ENCODE measurements around the gene HYLS1. TPM values are rescaled to one million over a fixed set of nuclear protein-coding genes. Genes with fewer than 3 reads are reported as not detected.

The HYLS1 gene
- polyA plus RNA-seq, 3 donors from 2014 or later, result 6.2 to 11.5 (median 7.7) TPM

GRCh38 chr11:125944350-125945010 is 57.0 kb downstream of the HYLS1 start:
- H3K9me3 Mint-ChIP-seq, result no peaks in the 10 kb centered on the region
- peaks cover 1 to 12% (median 2%) of the 10 kb centered on the region in 3 donors for H3K27me3 Mint-ChIP-seq (ENCODE audit: low read depth in 3 of 3)
- H3K4me3 Mint-ChIP-seq, result no peak overlapping the region
- DNase-seq, result no peak
- H3K27ac Mint-ChIP-seq, result no peak overlapping the region
- H3K4me1 Mint-ChIP-seq, result no peaks in the 10 kb centered on the region
- H3K36me3 Mint-ChIP-seq, result no peaks in the 10 kb centered on the region

- Mint-ChIP-seq H3K27me3 (ENCODE audit: low read depth in 3 of 3) (peaks cover 1 to 12% (median 2%) of the 10 kb centered on the region in 3 donors), H3K4me1 (no peaks in the 10 kb centered on the region), H3K4me3 (no peak overlapping the region), H3K9me3 (no peaks in the 10 kb centered on the region), H3K36me3 (no peaks in the 10 kb centered on the region), H3K27ac (no peak overlapping the region)
- no peak for DNase-seq
Measured at GRCh38 chr11:125945011-125945796, 57.7 kb downstream of the HYLS1 start.

- Mint-ChIP-seq H3K4me1 (no peaks in the 10 kb centered on the region), H3K27me3 (ENCODE audit: low read depth in 3 of 3) (peaks cover 1 to 12% (median 2%) of the 10 kb centered on the region in 3 donors), H3K9me3 (no peaks in the 10 kb centered on the region), H3K4me3 (no peak within 1 kb of the TSS), H3K36me3 (no peaks in the 10 kb centered on the region), H3K27ac (no peak within 1 kb of the TSS)
- no peak for DNase-seq
Measured at GRCh38 chr11:125945797-125946520, 58.5 kb downstream of the HYLS1 start, which contains the start of gene VSIG10L2. VSIG10L2 (plus strand) TSS chr11:125946044; CDS start chr11:125946056, 12 bp downstream.

- no peaks in the 10 kb centered on the region for H3K9me3 Mint-ChIP-seq
- H3K36me3 Mint-ChIP-seq, result no peaks in the 10 kb centered on the region
- no peak for DNase-seq
- H3K4me3 Mint-ChIP-seq, result no peak overlapping the region
- H3K27me3 Mint-ChIP-seq (ENCODE audit: low read depth in 3 of 3), result peaks cover 1 to 14% (median 2%) of the 10 kb centered on the region in 3 donors
- no peaks in the 10 kb centered on the region for H3K4me1 Mint-ChIP-seq
- H3K27ac Mint-ChIP-seq, result no peak overlapping the region
Measured at GRCh38 chr11:125946712-125947418, 59.4 kb downstream of the HYLS1 start.

GRCh38 chr11:125947419-125948277 is 60.2 kb downstream of the HYLS1 start:
- no peak for DNase-seq
- Mint-ChIP-seq H3K27ac (no peak overlapping the region), H3K27me3 (ENCODE audit: low read depth in 3 of 3) (peaks cover 1 to 14% (median 2%) of the 10 kb centered on the region in 3 donors), H3K9me3 (no peaks in the 10 kb centered on the region), H3K4me1 (no peaks in the 10 kb centered on the region), H3K4me3 (no peak overlapping the region), H3K36me3 (no peaks in the 10 kb centered on the region)

- H3K9me3 Mint-ChIP-seq, result no peaks in the 10 kb centered on the region
- no peaks in the 10 kb centered on the region for H3K36me3 Mint-ChIP-seq
- no peak overlapping the region for H3K4me3 Mint-ChIP-seq
- H3K27me3 Mint-ChIP-seq (ENCODE audit: low read depth in 3 of 3), result peaks cover 1 to 14% (median 2%) of the 10 kb centered on the region in 3 donors
- H3K27ac Mint-ChIP-seq, result no peak overlapping the region
- no peak for DNase-seq
- no peaks in the 10 kb centered on the region for H3K4me1 Mint-ChIP-seq
Measured at GRCh38 chr11:125948278-125949051, 61.0 kb downstream of the HYLS1 start.

GRCh38 chr11:125949271-125950177 is 62.1 kb downstream of the HYLS1 start:
- no peaks in the 10 kb centered on the region for H3K36me3 Mint-ChIP-seq
- no peaks in the 10 kb centered on the region for H3K9me3 Mint-ChIP-seq
- DNase-seq, result no peak
- no peak overlapping the region for H3K4me3 Mint-ChIP-seq
- no peaks in the 10 kb centered on the region for H3K4me1 Mint-ChIP-seq
- H3K27me3 Mint-ChIP-seq (ENCODE audit: low read depth in 3 of 3), result peaks cover 1 to 9% (median 2%) of the 10 kb centered on the region in 3 donors
- no peak overlapping the region for H3K27ac Mint-ChIP-seq

- Mint-ChIP-seq H3K27ac (no peak overlapping the region), H3K36me3 (no peaks in the 10 kb centered on the region), H3K4me1 (no peaks in the 10 kb centered on the region), H3K27me3 (ENCODE audit: low read depth in 3 of 3) (peaks cover 0 to 4% (median 1%) of the 10 kb centered on the region in 3 donors), H3K9me3 (no peaks in the 10 kb centered on the region), H3K4me3 (no peak overlapping the region)
- no peak for DNase-seq
Measured at GRCh38 chr11:125950178-125950490, 62.7 kb downstream of the HYLS1 start.

Other genes with a start within 250 kb of the HYLS1 start
- not detected for gene ACRV1, start 206.8 kb upstream of the HYLS1 start, polyA plus RNA-seq
- not detected for gene PATE1, start 141.4 kb upstream of the HYLS1 start, polyA plus RNA-seq
- not detected for gene PATE2, start 108.8 kb upstream of the HYLS1 start, polyA plus RNA-seq
- not detected for gene PATE3, start 99.5 kb upstream of the HYLS1 start, polyA plus RNA-seq
- gene PATE4, start 54.4 kb upstream of the HYLS1 start, polyA plus RNA-seq, result not detected
- gene PUS3, start 15.5 kb downstream of the HYLS1 start, polyA plus RNA-seq, result 10 to 100 TPM in 2 of 3 donors, 1 to 10 TPM in 1; 5.5 to 17.3 (median 10.0) TPM
- not detected for gene DDX25, start 16.8 kb downstream of the HYLS1 start, polyA plus RNA-seq
- gene VSIG10L2, start 58.4 kb downstream of the HYLS1 start, polyA plus RNA-seq, result not detected
- gene CDON, start 175.2 kb downstream of the HYLS1 start, polyA plus RNA-seq, result not detected